Stomach smooth muscle (tissue), 2 donors: ENCODE data around the gene FNBP1.

Experiments
- H3K27ac ChIP-seq: one replicate; pipeline ENCODE4 v1.7.0; 2013; ENCODE audit warnings: mild to moderate bottlenecking, low read length, inconsistent platforms
- H3K27me3 ChIP-seq, 2 donors: one replicate each; pipeline ENCODE4 v1.7.0; 2013; ENCODE audit warnings: low read length in 2 of 2; ENCODE audit not compliant: insufficient read depth in 2 of 2, control insufficient read depth in 1 of 2
- H3K36me3 ChIP-seq, 2 donors: one replicate each; pipeline ENCODE4 v1.7.0; 2013; ENCODE audit warnings: low read length in 2 of 2; ENCODE audit not compliant: control insufficient read depth in 2 of 2, insufficient read depth in 2 of 2
- H3K4me1 ChIP-seq: one replicate; pipeline ENCODE4 v1.7.0; 2013; ENCODE audit warnings: low read length; ENCODE audit not compliant: control insufficient read depth, insufficient read depth
- H3K4me3 ChIP-seq, 2 donors: one replicate each; pipeline ENCODE4 v1.7.0; 2013; ENCODE audit warnings: low read length in 2 of 2
- H3K9ac ChIP-seq, 2 donors: one replicate each; pipeline ENCODE4 v1.7.0; 2013; ENCODE audit warnings: low read length in 2 of 2, mild to moderate bottlenecking in 1 of 2
- H3K9me3 ChIP-seq, 2 donors: one replicate each; pipeline ENCODE4 v1.7.0; 2013; ENCODE audit warnings: low read length in 2 of 2; ENCODE audit not compliant: control insufficient read depth in 2 of 2
- donor health status: healthy.
- donor health status: Pancreatic carcinoma.

FNBP1 gene

DNA sequence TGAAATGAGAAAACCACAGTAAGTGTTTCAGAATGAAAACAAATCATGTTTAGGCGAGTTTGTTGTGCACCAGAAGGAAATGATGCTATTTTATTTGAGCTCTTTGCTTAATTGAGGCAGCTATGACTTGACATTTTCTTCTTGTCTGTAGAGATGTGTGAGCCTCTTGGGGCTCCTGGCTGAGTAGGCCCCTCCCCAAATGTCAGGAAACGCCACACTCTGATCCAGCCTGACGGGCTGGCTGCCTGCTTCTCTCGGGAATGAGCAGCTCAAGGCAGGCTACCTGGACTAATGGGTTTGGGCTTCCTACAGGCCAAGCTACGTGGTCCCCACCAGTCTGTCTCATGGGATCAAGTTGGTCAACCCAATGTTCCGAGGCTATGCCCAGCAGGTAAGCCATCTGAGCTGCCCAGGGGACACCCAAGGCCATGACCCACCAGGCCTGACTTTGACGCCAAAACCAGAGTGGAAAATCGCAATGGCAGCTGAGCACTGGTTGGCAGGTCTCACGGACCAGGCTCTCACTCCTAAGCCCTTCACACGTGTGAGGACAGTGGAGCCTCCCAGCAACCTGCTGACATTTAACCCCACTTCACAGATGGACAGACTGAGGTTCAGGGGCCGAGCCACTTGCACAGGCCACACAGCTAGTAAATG lies 177.9 kb downstream of the FNBP1 start:
- no peak overlapping the region for H3K4me3 ChIP-seq
- H3K9me3 ChIP-seq: no peaks in the 10 kb centered on the region
- no peak overlapping the region for H3K27ac ChIP-seq
- H3K36me3 ChIP-seq: peaks cover 44 to 54% of the 10 kb centered on the region in 2 donors
- H3K9ac ChIP-seq: no peak overlapping the region
- H3K27me3 ChIP-seq: no peaks in the 10 kb centered on the region
- H3K4me1 ChIP-seq: no peaks in the 10 kb centered on the region

DNA sequence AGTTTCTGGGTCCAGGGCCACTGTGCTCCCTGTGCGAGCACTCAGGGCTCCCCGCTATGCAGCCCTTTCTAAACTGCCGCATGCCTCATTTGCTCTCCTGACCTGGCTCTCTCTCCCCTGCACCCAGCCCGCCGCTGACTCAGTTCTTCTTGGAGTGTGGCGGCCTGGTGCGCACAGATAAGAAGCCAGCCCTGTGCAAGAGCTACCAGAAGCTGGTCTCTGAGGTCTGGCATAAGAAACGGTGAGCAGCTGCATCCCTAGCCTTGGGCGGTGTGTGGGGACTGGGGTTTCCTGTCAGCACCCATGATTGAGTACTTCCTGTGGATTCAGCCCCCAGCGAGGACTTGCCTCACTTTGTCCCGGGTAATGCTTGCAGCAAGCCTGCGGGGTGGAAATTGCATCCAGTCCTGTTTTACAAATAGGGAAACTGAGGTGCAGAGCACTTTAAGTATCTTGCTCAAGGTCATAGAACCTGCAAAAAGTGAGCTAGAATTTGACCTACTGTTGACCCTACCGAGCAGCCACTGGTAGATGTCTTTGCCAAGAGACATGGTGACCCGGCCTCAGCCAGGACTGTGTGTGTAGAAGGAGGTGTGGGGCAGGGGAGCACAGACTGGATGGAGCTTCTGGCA lies 179.8 kb downstream of the FNBP1 start:
- no peaks in the 10 kb centered on the region for H3K27me3 ChIP-seq
- H3K4me3 ChIP-seq: no peak overlapping the region
- H3K9me3 ChIP-seq: no peaks in the 10 kb centered on the region
- H3K27ac ChIP-seq: no peak overlapping the region
- H3K36me3 ChIP-seq: peaks cover 53 to 56% of the 10 kb centered on the region in 2 donors
- H3K4me1 ChIP-seq: no peaks in the 10 kb centered on the region
- no peak overlapping the region for H3K9ac ChIP-seq

DNA sequence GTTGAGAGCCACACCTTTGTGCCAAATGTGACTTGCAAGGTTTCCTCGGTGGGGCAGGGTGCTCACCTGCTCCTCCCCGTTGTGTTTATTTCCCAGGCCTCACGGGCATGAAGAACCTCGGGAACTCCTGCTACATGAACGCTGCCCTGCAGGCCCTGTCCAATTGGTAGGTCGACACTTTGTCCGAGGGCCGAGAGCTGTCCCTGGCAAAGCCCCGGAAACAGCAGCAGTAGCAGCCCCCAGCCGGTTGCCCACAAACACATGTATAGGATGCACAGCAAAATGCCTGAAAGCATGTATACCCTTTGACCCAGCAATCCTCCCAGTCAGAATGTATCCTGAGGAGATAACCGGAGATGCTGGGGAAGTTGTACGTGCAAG lies 181.6 kb downstream of the FNBP1 start:
- Histone ChIP-seq H3K27ac (no peak overlapping the region), H3K4me3 (no peak overlapping the region), H3K27me3 (no peaks in the 10 kb centered on the region), H3K9ac (no peak overlapping the region), H3K4me1 (no peaks in the 10 kb centered on the region), H3K9me3 (no peaks in the 10 kb centered on the region), H3K36me3 (peaks cover 51 to 60% of the 10 kb centered on the region in 2 donors)

DNA sequence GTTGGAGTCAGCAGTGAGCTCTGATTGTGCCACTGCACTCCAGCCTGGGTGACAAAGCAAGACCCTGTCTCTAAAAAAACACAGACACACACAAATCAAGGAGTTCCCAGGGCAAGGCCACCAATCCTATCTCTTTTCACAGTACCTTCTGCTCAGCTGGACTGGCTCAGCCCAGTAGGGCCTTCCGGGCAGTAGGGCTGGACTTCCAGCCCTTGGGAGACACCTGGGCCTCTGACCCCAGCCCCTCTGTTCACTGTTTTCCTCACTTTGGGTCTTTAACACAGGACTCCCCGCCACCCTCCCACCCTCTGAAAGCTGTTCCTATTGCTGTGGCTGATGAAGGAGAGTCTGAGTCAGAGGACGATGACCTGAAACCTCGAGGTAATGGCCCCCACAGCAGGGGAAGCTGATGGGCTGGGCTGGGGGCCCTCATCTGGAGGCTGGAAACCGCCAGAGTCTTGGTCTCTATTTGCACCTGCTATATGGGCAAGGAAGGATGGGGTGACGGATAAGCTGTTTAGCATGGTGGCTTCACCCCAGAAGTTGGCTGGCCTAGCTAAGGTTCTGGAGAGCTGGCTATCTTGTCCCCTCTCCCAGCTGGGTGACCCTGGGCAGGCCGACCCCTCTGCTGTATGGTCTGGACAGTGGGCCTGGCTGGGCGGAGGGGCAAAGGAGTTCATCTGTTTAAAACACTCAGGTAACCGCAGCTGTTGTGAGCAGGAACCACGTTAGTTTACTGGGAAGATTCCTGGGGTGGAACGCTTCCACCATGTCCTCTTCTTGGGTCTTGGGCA lies 182.1 kb downstream of the FNBP1 start:
- no peaks in the 10 kb centered on the region for H3K9me3 ChIP-seq
- H3K9ac ChIP-seq: no peak overlapping the region
- no peak overlapping the region for H3K4me3 ChIP-seq
- H3K36me3 ChIP-seq: peaks cover 45 to 60% of the 10 kb centered on the region in 2 donors
- no peaks in the 10 kb centered on the region for H3K27me3 ChIP-seq
- no peaks in the 10 kb centered on the region for H3K4me1 ChIP-seq
- H3K27ac ChIP-seq: no peak overlapping the region

DNA sequence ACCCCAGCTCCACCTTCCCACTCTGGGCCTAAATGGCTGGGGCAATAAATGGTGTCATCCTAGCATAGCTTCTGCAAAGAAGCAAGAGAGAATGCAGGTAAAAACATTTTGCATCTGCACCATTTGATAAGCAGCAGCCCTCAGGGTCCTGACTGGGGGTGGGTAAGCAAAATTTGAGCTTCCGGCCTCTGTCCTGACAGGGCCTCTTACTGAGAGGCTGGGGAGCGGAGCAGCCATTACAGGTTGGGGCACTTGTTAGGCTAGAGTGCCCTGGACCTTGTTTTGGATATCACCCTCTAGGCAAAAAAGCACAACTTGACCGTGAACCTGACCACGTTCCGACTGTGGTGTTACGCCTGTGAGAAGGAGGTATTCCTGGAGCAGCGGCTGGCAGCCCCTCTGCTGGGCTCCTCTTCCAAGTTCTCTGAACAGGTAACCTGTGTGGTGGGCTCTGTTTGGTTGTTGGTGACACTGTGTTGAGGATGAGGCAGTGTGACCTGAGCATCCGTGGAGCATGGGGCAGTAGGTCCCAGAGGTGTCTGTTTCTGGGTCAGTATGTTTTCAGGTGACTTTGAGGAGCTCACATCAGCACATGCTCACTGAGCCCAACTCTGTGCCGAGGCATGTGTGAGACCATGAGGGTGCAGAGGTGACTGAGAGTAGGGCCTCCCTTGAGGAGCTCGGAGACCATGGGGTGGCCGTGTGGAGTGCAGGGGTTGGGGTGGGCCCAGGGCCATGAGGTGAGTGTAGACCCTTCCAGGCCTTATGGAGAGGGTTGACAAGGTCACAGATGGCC lies 184.6 kb downstream of the FNBP1 start:
- no peaks in the 10 kb centered on the region for H3K27me3 ChIP-seq
- H3K9me3 ChIP-seq: no peaks in the 10 kb centered on the region
- H3K27ac ChIP-seq: no peak overlapping the region
- H3K9ac ChIP-seq: no peak overlapping the region
- no peak overlapping the region for H3K4me3 ChIP-seq
- H3K36me3 ChIP-seq: peaks cover 50 to 65% of the 10 kb centered on the region in 2 donors
- H3K4me1 ChIP-seq: peaks cover 6% of the 10 kb centered on the region

DNA sequence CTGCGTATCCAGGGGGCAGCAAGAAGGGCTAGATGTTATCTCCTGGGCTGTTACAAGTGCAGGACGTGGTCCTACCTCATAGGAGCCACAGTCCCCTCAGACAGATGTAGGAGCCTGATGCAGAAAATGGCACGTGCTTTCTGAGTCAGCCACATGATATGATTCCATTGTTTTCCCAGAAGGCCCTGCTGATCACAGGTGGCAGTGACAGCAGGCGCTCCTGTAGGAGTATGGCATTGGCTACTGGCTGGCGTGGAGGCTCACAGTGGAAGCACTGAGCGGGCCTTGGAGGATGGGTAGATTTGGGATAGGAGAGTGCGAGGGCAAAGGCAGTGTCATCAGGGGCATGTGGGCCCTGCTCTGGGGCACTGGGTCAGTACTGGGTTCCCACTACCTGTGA lies 185.8 kb downstream of the FNBP1 start:
- Histone ChIP-seq H3K27me3 (no peaks in the 10 kb centered on the region), H3K9ac (no peak overlapping the region), H3K36me3 (peaks cover 50 to 65% of the 10 kb centered on the region in 2 donors), H3K4me1 (peaks cover 16% of the 10 kb centered on the region), H3K9me3 (no peaks in the 10 kb centered on the region), H3K27ac (no peak overlapping the region), H3K4me3 (no peak overlapping the region)

DNA sequence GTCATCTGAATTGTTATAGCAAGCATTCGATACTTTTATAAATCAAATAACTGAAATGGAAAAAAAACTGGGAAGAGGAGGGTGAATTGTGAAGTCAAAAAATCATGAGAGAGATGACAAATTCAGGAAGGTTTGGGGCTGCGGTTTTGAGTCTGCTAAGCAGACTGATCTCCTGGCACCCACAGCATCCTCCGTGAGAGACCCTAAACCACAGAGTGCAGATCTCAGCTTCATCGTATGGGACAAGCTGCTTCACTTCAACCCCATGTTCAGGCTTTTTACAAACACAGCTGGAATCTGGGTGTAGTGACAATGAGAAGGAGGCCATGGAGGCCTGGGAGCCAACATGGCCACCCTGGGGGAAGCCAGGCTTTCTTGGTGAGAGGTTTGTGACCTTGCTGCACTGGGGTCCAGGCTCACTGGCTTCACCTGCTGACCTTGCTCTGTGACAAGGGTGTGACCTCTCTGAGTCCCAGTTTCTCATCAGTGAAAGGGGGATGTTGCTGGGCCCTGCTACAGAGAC lies 188.3 kb downstream of the FNBP1 start:
- H3K36me3 ChIP-seq: peaks cover 32 to 50% of the 10 kb centered on the region in 2 donors
- H3K9me3 ChIP-seq: no peaks in the 10 kb centered on the region
- peaks cover 26% of the 10 kb centered on the region for H3K4me1 ChIP-seq
- no peak overlapping the region for H3K4me3 ChIP-seq
- H3K9ac ChIP-seq: no peak overlapping the region
- H3K27me3 ChIP-seq: no peaks in the 10 kb centered on the region
- no peak overlapping the region for H3K27ac ChIP-seq

DNA sequence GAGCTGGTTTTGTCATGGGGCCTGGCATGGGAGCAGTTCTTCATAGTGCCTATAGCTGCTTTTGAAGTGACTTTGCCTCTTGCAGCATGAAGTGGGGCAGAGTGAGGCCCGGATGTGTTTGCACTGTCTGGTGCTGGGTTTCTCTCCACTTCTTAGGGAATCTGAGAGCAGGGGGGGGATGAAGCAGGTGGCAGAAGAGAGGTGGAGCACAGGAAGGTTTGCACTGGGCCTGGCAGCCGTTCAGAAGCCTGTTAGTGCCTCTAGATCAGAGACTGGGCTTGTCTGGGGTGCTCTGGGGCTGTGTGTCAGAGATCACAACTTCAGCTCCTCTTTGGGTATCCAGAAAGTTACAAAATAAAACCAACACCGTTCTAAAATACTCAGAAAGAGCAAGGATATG lies 189.4 kb downstream of the FNBP1 start:
- Histone ChIP-seq H3K27ac (peak overlapping the region; percentile 24), H3K4me1 (peaks cover 33% of the 10 kb centered on the region)

DNA sequence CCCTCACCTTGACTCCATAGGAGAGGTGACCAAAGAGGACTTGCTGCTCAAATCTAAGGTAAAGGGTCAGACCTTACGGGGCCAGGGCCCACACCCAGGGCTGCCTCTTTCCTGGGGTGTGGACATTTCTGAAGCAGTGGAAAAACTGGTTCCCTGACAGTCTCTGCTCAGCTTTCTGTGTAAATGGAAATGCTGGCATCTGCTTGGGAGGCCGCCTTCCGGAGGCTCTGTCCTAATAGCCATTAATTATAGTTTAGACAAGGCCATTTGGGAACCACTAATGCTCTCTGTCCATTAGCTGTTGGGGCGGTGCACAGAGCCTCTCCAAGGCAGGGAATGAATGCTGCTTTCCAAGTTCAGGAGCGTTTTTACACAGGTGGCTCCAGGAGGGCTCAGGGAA lies 190.4 kb downstream of the FNBP1 start:
- Histone ChIP-seq H3K4me3 (no peak overlapping the region), H3K9me3 (no peaks in the 10 kb centered on the region), H3K4me1 (peaks cover 38% of the 10 kb centered on the region), H3K27me3 (no peaks in the 10 kb centered on the region), H3K27ac (peak overlapping the region; percentile 87), H3K36me3 (peaks cover 17 to 34% of the 10 kb centered on the region in 2 donors), H3K9ac (peak overlapping the region; percentile 39 to 42)

More for the DNA sequence above, 189.4 kb downstream of the FNBP1 start:
- H3K36me3 ChIP-seq: peaks cover 28 to 44% of the 10 kb centered on the region in 2 donors
- H3K4me3 ChIP-seq: no peak overlapping the region
- no peaks in the 10 kb centered on the region for H3K27me3 ChIP-seq
- no peaks in the 10 kb centered on the region for H3K9me3 ChIP-seq
- no peak overlapping the region for H3K9ac ChIP-seq

DNA sequence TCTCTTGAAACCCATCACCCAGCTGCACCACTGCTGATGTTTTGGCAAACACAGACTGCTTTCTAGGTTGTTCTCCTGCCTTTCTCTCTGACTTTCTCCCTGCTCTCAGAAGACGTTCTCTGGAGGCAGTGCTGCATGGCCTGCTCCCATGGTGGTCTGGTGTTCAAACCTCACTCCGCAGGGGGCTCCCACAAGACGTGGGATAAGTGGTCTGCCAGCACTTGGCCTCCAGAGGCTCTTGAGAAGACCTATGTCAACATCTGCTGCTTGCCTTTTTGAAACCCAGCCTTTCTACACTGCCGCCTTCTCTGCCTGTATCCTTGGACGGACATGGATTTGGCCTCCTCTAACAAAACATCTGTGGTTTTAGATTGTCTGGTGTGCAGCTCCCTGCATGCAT lies 191.2 kb downstream of the FNBP1 start:
- H3K9ac ChIP-seq: peak overlapping the region in 1 of 2 donors; percentile 39
- H3K36me3 ChIP-seq: peaks cover 11 to 28% of the 10 kb centered on the region in 2 donors
- H3K27me3 ChIP-seq: no peaks in the 10 kb centered on the region
- H3K4me3 ChIP-seq: no peak overlapping the region
- H3K4me1 ChIP-seq: peaks cover 38% of the 10 kb centered on the region
- H3K27ac ChIP-seq: peak overlapping the region; percentile 87
- H3K9me3 ChIP-seq: no peaks in the 10 kb centered on the region
